ENCODE results near the gene MRPL54.

GRCh38 chr19:3732108-3732507 is 30.4 kb upstream of the MRPL54 start:
- TF ChIP-seq CTCF (IDR thresholded peaks at IDR 0.05) (no peak), POLR2A (IDR thresholded peaks at IDR 0.05) (no peak)

Measured in heart left ventricle (tissue), 13 donors.